Activated CD4-positive, alpha-beta T cell treated with anti-CD3 and anti-CD28 coated beads, Interleukin-2, amount 50 U/mL, for 1 hour (primary cell): Measurements from ENCODE around the gene NHLRC4.

Experiments
- DNase-seq: peaks from one replicate; pipeline ENCODE4 v3.0.0-alpha.2; 2020

The NHLRC4 gene

GRCh38 chr16:606656-607307, 40.0 kb downstream of the NHLRC4 start:
- DNase-seq, result no peak

GRCh38 chr16:608019-608418, 41.2 kb downstream of the NHLRC4 start:
- no peak for DNase-seq

DNA sequence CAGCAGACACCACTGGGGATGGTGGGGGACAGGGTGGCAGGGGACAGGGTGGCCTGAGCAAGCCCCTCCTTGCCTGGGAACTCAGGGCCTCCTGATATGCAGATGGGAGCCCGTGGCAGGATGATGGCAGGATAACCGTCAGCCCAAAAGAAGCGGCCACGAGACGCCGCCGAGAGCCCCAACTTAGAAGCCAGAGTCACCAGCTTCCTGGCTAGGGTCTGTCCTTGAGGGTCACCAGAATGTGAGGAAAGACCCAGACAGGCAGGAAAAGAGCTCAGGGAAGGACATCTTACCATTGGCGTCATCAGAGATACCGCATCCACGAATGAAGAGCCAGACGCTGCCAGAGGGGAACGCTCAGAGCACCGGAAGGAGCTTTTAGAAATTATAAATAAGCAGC, 42.5 kb downstream of the NHLRC4 start:
- DNase-seq, result no peak

DNA sequence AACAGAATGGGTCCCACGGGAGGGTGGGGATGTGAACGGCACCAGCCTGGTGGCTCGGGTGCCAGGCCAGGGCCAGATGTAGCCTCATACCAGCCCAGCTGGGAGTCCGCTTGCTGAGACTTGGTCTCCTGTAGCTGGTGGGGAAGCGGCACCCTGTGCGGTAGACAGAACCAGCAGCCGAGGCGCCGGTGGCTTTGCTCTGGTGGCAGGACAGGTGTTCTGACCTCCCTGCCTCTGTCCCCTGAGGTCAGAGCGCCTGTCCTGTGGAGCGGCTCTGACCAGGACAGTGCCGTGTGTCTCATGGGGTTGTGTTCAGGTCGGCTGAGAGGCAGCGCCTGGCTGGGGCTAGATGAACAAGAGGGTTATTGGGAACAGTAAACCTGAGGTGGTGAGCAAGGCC, 43.2 kb downstream of the NHLRC4 start:
- no peak for DNase-seq

DNA sequence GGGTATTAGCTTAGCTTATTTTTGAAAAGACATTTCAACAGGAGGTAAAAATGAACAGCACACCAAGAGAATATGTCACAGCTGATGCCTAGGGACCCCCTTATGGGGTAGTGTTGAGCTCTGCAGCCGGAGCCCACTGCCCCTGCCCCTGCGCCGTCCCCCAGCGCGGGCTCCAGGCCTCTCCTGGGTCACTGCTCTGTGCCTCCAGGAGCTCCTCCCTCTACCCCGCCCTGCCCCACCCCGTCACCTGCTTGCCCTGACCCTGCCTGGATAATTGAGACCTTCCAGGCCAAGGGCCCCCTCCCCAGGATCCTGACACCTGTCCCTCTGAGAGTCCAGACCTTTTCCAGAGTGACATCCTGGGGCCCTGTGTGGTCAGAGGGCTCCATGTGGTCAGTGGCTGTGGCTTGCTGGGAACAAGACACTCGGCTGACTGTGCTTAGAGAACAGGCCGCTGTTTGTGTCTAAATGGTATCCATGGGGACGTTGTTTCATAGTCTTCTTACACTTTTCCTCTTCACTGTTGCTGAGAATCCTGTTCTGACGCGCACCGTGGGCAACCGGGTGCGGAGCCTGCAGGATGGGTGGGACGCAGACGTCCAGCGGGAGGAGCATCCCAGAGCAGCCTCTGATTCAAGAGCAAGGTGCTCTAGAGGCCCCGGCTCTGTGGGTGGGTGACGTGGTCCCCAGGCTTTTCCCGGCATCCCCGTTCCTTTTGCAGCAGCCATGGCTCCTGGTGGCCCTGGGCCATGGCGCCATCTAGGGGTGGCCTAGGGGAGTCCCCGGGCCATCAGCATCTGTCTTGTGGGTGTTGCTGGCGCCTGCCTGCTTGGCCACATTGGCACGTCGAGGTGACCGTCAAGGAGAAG, 43.9 kb downstream of the NHLRC4 start:
- DNase-seq, result peak; percentile 58

GRCh38 chr16:615122-615521, 48.3 kb downstream of the NHLRC4 start:
- no peak for DNase-seq

GRCh38 chr16:616733-617586, 50.2 kb downstream of the NHLRC4 start:
- DNase-seq, result no peak

DNA sequence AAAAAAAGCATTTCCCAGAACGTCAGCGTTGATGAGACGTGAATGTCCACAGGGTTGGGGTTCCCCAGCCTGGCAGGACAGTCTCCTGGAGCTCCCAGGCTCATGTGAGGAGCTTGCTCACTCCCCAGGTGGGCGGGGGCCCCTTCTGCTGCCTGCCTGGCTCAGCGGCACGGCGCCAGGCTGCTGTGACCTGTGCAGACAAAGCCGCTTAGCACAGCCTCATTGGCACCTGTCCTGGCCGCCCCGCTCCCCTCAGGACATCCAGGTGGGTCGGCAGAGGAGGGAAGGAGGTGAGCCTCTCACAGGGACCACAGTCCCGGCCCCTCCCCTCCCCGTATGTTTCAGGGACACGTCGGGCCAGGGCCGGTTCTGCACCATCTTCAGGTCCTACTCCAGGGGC, 51.0 kb downstream of the NHLRC4 start:
- DNase-seq, result no peak
